GM12801 (cell line): ENCODE measurements around the gene EGFL8.

ENCODE experiments used
- TF ChIP-seq, protein P1 (sequence below): IDR thresholded peaks from one replicate; pipeline ENCODE4 v1.5.1; 2011; ENCODE audit warnings: control low read depth; ENCODE audit not compliant: insufficient read length; ENCODE audit errors: extremely low read depth

Gene EGFL8

DNA sequence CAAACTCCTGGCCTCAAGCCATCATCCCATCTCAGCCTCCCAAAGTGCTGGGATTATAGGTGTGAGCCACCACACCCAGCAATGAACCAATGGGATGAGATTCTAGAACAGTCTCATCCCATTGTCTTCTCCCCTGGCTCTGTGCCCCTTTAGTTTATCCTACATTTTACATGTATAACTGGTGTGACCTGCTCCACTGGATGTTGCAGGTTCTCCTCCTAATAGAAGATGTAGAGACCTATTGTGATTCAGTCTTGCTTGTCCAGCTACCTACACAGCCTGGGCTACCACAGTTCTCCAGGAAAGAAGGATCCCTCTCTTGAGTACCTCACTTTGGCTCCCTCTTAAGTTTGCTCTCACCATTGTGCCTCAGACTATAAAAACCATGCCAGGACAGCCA, 32.3 kb upstream of the EGFL8 start:
- TF ChIP-seq, protein P1, sequence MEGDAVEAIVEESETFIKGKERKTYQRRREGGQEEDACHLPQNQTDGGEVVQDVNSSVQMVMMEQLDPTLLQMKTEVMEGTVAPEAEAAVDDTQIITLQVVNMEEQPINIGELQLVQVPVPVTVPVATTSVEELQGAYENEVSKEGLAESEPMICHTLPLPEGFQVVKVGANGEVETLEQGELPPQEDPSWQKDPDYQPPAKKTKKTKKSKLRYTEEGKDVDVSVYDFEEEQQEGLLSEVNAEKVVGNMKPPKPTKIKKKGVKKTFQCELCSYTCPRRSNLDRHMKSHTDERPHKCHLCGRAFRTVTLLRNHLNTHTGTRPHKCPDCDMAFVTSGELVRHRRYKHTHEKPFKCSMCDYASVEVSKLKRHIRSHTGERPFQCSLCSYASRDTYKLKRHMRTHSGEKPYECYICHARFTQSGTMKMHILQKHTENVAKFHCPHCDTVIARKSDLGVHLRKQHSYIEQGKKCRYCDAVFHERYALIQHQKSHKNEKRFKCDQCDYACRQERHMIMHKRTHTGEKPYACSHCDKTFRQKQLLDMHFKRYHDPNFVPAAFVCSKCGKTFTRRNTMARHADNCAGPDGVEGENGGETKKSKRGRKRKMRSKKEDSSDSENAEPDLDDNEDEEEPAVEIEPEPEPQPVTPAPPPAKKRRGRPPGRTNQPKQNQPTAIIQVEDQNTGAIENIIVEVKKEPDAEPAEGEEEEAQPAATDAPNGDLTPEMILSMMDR = no peak

GRCh38 chr6:32133786-32134185, 30.6 kb upstream of the EGFL8 start:
- TF ChIP-seq, protein P1 = no peak

- TF ChIP-seq, protein P1 = no peak
These were observed 26.9 kb upstream of the EGFL8 start for GRCh38 chr6:32137454-32137853.

DNA sequence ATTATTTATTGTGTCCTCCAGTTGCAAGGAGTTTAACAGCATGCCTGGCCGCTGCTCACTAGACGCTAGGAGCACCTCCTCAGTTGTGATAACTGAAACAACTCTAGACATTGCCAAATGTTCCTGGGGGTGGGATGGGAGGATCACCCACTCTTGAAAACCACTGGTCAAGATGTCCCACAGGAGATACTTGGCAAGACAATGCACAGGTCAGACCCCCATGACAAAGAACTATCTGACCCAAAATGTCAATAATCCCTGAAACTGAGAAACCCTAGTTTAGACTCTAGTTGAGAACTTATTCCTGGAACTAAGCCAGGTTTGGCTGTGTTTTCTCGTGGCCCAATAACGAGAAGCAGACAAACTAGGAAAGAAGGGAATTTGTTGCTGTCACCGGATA, 24.8 kb upstream of the EGFL8 start:
- TF ChIP-seq, protein P1 = no peak

GRCh38 chr6:32140420-32141046, 23.9 kb upstream of the EGFL8 start:
- TF ChIP-seq, protein P1 = no peak

GRCh38 chr6:32146287-32146686, 18.1 kb upstream of the EGFL8 start:
- TF ChIP-seq, protein P1 = no peak

- TF ChIP-seq, protein P1 = no peak
These were observed 17.7 kb upstream of the EGFL8 start for GRCh38 chr6:32146687-32147086.
